ENCODE data around the gene VAMP3.
A peak's percentile ranks its signal among the peaks of the same experiment; 100 is the strongest.

Gene VAMP3, protein sequence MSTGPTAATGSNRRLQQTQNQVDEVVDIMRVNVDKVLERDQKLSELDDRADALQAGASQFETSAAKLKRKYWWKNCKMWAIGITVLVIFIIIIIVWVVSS

DNA sequence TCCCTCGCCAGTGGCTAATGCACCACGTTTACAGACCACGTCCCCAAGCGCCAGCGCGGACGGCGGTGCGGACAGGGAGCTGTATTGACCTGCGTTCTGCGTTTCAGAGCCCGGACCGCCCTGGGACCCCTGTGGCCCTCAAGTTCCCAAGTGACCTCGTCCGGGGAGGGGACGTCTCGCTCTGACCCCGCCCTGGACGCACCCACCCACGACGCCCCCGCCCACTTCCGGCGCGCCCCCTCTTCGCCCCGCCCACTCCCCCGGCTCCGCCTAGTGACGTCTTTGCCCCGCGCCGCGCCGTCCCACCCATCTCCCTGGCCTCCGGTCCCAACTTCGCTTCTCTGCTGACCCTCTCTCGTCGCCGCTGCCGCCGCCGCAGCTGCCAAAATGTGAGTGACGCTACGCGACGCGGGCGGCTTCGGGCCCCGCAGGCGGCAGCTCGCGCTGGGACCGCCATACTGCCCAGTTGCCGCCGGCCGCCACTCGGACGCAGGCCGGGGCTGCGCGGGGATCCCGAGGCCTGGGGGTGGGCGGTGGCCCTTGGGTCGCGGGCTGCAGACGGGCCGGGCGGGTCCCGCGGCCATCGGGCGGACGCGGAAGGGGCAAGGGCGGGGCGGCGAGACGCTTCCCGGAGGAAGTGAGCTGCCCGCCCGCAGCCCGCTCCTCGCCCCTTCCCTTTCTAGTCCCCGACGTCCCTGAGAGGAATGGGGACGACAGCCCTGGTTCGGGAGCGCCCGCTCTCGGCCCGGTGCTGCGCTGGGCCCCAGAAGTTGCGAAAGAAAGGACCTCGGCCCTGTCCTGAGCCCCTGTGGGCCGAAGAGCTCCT lies at the start of gene VAMP3:
Gene VAMP3, plus strand, starts transcription at position 300 of the 826 bp plus-strand sequence. Its CDS starts 88 bp downstream, at position 388.
- DNase-seq (ENCODE audit: low spot score) = peak; percentile 95

DNA sequence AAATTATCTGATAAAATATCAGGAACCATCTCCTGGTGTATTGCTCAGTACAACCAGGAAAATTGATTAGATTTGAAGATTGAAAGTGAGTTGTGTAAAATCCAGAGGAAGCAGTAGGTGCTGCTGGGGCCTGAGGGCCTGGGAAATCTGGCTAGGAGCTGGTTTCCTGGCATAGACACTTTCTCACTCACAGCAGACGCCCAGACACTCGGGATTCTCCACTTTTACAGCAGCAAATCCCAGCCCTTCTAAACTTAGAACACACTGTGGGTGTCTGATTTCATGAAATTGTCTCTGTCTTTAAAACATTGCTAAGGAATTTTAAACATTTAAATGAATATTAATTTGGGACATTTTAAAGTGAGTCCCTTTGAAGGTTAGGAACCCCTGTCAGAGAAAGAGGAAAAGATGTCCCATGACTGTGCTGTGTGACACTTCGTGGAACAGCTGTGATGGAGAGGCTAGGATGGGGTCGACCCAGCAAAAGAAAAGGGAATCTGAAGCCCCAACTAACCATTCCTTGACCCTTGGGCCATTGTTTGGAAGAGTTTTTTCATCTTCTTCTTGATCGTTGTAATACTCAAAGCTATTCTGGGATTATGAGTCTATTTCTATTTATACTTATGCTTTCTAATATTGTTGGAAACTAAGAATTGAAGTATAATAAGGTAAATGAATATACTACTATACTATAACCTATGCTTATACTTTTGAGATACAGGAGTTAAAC lies 49.0 kb upstream of the VAMP3 start:
- no peak for DNase-seq (ENCODE audit: low spot score)

- DNase-seq (ENCODE audit: low spot score) = no peak
Observed at GRCh38 chr1:7722670-7723012, 48.5 kb upstream of the VAMP3 start.

DNA sequence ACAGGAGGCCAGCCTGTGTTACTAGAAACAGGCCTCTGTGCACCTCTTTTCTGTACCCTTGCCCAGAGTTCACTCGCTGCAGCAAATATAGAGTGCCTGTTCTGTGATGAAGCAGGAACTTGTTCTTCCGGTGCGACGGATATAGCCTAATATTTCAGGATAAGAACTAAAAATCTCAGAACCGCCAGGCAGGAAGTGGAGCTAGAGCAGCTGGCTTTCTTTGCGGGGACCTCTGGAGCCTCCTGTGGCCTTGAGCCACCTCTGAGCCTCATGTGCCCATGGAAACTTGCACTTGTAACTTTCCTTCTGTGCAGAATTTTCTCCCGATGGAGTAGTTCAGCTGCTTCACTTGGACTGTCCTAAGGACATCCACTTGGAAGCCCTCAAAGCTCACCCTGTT lies 44.5 kb upstream of the VAMP3 start:
- no peak for DNase-seq (ENCODE audit: low spot score)

DNA sequence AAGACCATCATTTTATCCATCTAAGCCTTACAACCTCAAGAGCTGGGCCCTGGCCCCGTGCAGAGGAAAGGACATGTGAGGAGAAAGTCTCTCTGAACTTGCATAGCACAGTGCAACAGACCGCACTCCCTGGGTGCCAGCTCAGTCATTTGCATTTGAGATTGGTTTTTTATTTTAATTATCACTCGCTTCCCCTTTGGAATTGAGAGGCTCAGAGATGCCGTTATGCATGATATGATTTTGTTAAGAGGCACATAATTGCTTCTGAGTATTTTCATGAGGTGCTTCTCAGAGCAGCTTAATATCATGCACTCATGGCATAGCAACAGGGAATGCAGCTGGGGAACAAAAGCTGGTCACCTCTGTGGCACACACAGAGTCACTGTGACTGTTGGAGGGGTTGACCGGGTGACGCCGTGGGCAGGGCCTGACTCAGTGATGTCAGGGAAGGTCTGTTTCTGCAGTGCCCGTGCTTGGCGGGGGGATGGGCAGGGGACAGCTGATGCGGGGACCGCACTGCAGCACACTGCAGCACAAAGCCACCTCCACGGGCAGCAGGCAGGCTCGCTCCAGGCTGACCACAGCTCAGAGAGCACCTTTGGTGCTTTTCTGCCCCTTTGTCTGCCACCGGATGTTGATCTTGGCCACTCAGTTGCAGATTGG lies 43.2 kb upstream of the VAMP3 start:
- DNase-seq (ENCODE audit: low spot score) = no peak

GRCh38 chr1:7729761-7730160 lies 41.3 kb upstream of the VAMP3 start:
- DNase-seq (ENCODE audit: low spot score) = no peak

DNA sequence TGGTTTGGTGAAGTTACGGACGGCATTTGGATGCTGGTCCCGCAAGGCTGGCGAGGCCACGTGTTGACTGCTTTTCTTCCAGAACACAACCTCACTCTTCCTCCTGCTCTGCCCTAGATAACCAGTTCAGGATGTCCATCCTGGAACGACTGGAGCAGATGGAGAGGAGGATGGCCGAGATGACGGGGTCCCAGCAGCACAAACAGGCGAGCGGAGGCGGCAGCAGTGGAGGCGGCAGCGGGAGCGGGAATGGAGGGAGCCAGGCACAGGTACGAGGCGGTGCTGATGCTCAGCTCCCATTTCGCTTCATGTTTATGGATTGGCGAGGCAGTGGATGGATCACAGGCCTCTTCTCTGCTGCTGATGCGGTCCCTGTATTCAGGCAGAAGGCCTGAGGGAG lies 38.8 kb upstream of the VAMP3 start:
- DNase-seq (ENCODE audit: low spot score) = no peak

DNA sequence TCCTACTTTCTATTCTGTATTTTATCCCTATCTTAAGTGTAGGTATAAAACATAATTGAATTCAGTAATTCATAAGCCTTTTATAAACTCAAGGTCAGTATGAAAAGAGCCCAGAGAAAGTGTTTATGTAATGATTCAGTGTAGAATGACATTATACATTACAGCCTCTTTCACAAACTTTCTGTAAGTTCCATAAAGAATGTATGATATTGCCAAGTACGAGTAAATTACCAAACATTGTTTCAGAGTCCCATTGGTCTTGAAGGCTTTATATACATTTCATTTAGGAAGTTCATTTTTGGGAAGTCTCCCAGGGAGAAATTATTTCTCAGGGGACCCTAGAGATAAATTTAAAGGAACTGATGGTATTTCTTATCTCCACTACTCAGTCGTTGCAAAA lies 37.8 kb upstream of the VAMP3 start:
- DNase-seq (ENCODE audit: low spot score) = no peak

- DNase-seq (ENCODE audit: low spot score) = no peak
Observed at GRCh38 chr1:7738044-7738443, 33.1 kb upstream of the VAMP3 start.

DNA sequence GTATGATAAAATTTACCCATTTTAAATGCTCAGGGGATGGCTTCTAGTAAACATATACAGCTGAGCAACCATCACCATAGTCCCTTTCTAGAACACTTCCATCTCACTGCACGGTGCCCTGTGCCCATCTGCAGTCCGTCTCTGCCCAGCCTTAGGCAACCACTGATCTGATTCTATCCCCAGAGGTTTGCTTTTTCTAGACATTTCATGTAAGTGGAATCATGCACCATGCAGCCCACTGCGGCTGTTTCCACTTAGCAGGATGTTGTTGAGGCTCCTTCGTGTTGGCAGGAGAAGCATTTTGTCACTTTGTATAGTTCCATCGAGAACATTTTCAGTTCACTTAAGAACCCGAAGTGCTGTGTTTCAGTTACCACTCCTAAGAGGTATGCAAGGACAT lies 27.8 kb upstream of the VAMP3 start:
- DNase-seq (ENCODE audit: low spot score) = no peak

DNA sequence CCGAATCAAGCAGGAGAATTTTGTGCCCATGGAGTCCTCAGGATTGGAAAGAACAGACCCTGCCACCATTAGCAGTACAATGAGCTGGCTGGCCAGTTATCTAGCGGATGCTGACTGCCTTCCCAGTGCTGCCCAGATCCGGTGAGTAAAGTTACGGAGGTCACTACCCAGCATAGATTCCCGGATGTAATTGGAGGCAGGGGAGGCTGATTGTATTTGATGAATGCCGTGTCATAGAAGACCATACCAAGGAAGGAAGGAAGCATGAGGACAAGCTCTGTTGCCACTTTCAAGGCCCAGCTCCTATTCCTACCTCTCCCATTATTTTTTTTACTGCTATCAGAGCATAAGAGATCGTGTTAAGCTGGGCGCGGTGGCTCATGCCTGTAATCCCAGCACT lies 26.2 kb upstream of the VAMP3 start:
- no peak for DNase-seq (ENCODE audit: low spot score)

- no peak for DNase-seq (ENCODE audit: low spot score)
Observed at GRCh38 chr1:7745783-7746182, 25.3 kb upstream of the VAMP3 start.

- DNase-seq (ENCODE audit: low spot score) = no peak
Observed at GRCh38 chr1:7747605-7748004, 23.5 kb upstream of the VAMP3 start.

DNA sequence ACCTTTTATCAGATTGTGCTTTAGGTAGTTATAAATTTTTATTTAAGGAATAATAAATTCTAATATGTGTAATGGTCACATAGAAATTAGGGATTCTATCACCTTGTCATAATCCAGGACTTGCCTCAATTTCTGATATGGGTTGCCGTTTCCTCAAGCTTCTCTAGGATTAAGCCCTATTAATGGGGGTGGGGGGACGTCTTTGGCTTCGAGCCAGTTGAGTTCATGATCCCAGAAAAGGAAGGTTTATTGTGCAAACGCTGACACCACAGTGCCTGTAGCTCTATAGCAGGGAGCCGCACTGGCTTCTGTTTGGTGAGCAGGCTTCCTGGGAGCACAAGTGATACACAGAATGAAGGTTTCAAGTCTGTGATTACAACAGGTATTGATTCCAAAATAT lies 22.0 kb upstream of the VAMP3 start:
- DNase-seq (ENCODE audit: low spot score) = no peak

- DNase-seq (ENCODE audit: low spot score) = no peak
Observed at GRCh38 chr1:7751174-7751573, 19.9 kb upstream of the VAMP3 start.

DNA sequence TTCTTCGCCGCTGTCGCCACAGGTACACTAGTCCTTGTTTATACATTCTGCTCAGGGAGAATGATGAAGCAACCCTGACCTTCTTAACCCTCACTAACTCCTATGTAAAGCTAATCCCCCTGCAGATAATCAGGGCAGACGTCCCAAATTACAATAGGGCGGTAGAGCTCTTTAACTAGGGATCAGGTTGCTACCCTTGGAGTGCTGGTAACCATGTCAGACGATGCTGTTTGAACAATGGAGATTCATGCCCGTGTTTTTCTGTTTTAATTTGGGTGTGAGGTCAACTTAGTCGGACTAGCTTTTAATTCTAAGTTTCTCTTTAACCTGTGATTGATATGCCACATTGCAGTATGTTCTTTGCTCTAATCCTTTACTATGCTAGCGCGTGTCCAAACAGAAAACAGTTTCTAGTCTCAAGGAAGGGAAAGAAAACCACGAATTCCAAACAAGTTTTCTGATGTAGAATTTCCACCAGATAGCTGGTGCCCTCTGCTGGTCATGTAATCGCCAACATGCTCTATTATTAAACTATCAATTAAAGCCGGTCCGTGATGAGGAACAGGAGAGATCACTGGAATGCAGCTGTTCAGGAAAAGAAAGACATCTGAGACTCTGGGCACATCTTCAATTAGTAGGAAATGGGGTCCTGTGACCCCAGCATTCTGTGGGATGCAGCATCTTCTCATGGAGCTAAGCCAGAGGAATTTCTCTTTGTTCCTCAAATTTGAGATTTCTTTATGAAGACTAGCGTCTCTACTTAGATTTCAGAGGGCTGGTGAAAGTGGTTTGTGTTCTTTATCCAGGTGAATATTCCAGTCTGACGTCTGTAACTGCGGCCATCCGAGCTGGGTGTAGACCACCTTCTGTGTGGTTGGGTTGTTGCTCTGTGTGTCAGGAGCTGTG lies 18.3 kb upstream of the VAMP3 start:
- DNase-seq (ENCODE audit: low spot score) = no peak

- DNase-seq (ENCODE audit: low spot score) = no peak
Observed at GRCh38 chr1:7753641-7754040, 17.5 kb upstream of the VAMP3 start.

- no peak for DNase-seq (ENCODE audit: low spot score)
Observed at GRCh38 chr1:7754234-7754633, 16.9 kb upstream of the VAMP3 start.

DNA sequence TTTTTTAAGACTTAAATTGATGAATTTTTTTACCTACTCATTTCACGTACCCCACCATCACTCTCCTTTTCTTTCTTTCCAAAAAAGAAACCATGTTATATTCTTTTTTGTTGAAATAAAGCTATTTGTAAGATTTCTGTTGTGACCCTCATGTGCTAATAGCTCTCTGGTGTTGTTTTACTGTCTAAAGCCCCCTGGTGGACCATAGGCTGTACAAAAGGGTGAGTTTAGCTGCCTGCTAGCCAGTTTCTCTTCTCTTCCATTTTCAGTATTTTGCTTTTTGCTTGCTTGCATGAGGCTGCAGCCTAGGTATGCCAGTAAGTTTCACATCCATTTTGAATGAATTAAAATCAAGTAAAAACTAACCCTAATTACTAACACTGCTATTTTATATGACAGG lies 15.6 kb upstream of the VAMP3 start:
- no peak for DNase-seq (ENCODE audit: low spot score)

DNA sequence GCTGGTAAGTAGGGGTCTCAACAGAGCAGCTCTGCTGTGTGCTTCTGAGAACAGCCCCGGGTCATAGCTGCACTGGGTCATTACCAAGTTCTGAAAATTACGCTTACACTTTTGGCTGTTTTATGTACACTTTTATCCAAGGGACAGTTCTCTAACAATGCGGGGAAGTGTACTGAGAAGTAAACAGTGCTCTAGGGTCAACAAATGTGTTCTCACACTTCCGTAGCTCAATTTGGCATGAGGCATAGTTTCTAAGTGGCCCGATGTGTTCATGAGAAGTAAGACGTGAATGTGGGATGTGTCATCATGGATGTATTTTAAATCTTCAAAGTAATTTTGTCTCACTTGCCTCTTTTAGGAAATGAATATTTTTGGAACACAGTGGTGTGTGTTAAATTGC lies 10.9 kb upstream of the VAMP3 start:
- no peak for DNase-seq (ENCODE audit: low spot score)

GRCh38 chr1:7761103-7761502 lies 10.0 kb upstream of the VAMP3 start:
- no peak for DNase-seq (ENCODE audit: low spot score)

- DNase-seq (ENCODE audit: low spot score) = no peak
Observed at GRCh38 chr1:7767176-7767575, 3.9 kb upstream of the VAMP3 start.
